ENCODE data around the gene HOXA5.

Gene HOXA5

GRCh38 chr7:27143023-27143949 lies at the start of gene HOXA5:
Gene HOXA5, minus strand, starts transcription at chr7:27143681. Its CDS starts 74 bp downstream, at chr7:27143607.
- DNase-seq, result no peak

GRCh38 chr7:27192546-27193334 lies 49.3 kb upstream of the HOXA5 start:
- no peak for DNase-seq

GRCh38 chr7:27191833-27192545 lies 48.5 kb upstream of the HOXA5 start:
- no peak for DNase-seq

- no peak for DNase-seq
These were observed 47.8 kb upstream of the HOXA5 start for GRCh38 chr7:27191161-27191731.

- no peak for DNase-seq
These were observed 46.7 kb upstream of the HOXA5 start for GRCh38 chr7:27189997-27190748.

GRCh38 chr7:27189295-27189996 lies 46.0 kb upstream of the HOXA5 start:
- no peak for DNase-seq

GRCh38 chr7:27188386-27189294 lies 45.2 kb upstream of the HOXA5 start:
- DNase-seq, result no peak

- DNase-seq, result no peak
These were observed 44.2 kb upstream of the HOXA5 start for GRCh38 chr7:27187475-27188385.

GRCh38 chr7:27186668-27187474 lies 43.4 kb upstream of the HOXA5 start:
- DNase-seq, result no peak

GRCh38 chr7:27185854-27186667 lies 42.6 kb upstream of the HOXA5 start:
- no peak for DNase-seq

GRCh38 chr7:27185013-27185853 lies 41.8 kb upstream of the HOXA5 start, which contains the start of gene HOXA11:
Gene HOXA11, minus strand, starts transcription at chr7:27185232. Its CDS starts 88 bp downstream, at chr7:27185144.
- peak; percentile 67 for DNase-seq

- DNase-seq, result peak; percentile 25
These were observed 41.0 kb upstream of the HOXA5 start for GRCh38 chr7:27184337-27185012.

- peak; percentile 50 for DNase-seq
These were observed 40.3 kb upstream of the HOXA5 start for GRCh38 chr7:27183682-27184336.

GRCh38 chr7:27182861-27183681 lies 39.6 kb upstream of the HOXA5 start:
- no peak for DNase-seq
